GM18873 (cell line): Measurements from ENCODE around the gene PDCD10.

Experiments
- ATAC-seq: cut with Tn5 transposase; IDR thresholded peaks from one replicate; pipeline ENCODE4 v1.9.1; 2021; ENCODE audit warnings: mild to moderate bottlenecking, moderate library complexity, moderate number of reproducible peaks; ENCODE audit not compliant: unreplicated experiment, low FRiP score

Gene PDCD10

GRCh38 chr3:167734498-167735232, at the start of gene PDCD10:
PDCD10 (minus strand) TSS chr3:167734892; CDS start chr3:167720157, 14,735 bp downstream.
- ATAC-seq = peak; percentile 93

DNA sequence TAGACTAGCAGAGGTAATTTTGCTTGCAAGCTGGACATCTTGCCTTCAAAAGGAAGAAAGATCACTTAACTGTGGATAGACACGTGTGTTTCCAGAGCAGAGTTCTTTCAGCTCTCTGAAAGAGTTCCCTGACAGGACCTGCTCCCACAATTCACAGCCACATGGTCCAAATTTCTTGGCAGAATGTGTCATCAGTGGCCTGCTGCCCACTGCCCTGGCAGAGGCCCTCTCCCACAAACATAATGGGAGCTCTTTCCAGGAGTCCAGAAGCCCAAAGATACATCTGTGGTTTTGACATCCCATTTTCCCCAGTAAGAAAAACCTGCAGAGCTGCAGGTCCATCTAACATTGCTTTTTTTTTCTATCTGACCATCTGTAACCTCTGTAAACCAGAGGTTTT, 49.1 kb upstream of the PDCD10 start:
- ATAC-seq = no peak

DNA sequence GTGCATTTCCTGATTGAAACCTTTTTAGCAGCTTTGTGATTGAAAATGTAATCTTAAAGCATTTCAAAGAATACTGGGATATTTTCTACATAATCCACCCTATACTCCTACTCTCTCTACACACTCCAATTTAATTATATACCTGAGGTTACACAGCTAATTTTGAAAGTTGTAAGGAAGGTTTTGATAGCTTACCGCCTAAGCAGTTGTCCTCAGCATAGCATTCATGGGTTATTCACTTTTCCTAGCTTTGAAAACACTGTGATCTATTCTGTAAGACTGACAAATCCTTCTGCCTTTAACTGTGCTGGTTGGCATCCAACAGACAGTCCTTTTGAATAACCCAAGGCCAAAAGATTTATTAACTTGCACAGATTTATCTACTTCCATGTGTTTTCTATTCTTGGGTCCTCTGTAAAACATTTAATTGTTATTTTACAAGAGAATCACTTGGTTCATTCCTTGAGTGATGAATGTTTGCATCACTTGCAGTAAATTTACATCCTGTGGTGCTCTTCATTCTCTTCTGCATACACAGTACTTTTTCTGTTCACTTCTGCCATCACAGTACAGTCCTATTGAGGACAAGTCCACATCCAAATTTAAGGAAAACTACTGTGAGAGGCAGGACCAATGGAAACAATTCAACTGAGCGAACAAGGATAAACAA, 45.7 kb upstream of the PDCD10 start:
- ATAC-seq = no peak

- no peak for ATAC-seq
Observed at GRCh38 chr3:167777356-167777755, 42.7 kb upstream of the PDCD10 start.

DNA sequence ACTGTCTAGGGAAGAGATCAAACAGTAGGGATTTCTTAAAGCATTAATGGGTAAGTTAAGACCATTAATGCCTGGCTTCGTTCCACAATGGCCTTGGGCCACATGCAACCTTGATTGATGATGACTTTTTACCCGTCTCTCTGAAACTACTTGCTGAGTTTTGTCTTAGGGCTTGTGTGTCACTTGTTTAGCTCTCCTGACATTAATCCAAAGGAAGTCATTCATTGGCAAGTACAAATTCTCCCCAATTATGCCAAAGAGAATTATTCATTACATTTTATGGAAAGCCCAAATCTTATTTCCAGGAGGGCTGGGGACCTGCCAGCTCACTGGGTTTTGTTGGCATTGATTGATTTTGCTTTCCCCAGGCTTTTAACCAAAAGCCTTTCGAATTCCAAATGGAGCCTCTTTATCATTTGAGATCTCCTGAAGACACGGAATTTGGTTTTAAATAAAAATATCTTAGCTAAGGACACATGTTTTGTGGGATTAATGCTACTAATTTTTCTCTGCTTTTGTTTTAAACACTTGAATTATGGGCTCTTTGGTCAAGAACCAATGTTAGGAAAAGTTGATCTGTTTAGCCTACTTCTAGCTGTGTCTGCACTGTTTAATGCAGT, 41.5 kb upstream of the PDCD10 start:
- no peak for ATAC-seq

DNA sequence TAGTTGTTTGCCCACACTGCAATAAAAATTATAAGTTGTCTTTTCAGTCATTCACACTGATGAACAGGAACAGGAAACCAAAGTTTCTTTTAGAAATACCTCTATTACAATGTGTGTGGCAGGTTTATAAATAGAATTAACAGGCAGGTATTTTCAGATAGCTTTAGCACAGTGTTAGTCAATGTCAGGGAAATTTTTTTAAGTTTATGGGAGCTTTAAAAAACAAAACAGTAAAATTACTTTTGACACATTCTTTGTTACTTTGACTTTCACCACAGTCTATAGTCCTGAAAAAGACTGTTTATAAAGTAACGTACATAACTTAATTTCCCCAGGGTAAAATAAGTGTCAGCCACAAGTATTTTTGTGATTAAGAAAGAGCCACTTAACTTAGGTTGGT, 38.9 kb upstream of the PDCD10 start:
- ATAC-seq = peak; percentile 83

DNA sequence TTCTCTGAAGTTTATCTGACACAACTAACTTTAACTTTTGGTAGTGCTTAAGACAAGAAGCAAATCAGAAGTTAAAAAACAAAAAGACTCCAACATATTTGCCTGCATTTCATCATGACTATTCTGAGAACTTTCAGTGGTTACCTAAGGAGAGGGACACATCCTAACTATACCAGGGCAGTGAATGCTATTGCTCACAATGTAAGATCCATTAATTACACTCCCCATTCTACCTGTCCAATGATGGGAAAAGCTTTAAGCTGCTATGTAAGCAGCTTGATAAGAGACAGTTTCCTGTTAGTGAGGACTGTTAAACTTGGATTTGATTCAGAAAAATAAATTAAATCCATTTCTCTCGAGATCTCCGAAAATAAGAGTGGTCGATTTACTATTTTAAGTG, 38.3 kb upstream of the PDCD10 start:
- ATAC-seq = no peak

- no peak for ATAC-seq
Observed at GRCh38 chr3:167762296-167762695, 27.6 kb upstream of the PDCD10 start.

DNA sequence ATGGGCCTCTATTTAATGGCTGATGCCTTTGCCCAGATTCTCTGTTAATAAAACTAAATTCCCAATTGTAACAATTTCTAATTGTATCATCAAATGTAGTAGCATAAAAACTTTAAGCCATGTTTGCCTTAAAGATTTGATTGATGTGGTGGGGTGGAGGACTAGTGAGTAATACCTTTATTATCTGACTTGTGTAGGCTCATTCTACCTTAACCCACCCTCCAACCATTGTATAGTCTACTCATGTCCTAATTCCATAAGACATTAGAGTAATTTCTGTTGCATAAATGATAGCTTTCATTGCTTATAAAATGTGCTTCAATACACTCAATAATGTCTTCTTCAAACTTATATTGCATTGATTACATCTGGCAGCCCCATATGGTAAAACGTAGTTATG, 26.6 kb upstream of the PDCD10 start:
- no peak for ATAC-seq

DNA sequence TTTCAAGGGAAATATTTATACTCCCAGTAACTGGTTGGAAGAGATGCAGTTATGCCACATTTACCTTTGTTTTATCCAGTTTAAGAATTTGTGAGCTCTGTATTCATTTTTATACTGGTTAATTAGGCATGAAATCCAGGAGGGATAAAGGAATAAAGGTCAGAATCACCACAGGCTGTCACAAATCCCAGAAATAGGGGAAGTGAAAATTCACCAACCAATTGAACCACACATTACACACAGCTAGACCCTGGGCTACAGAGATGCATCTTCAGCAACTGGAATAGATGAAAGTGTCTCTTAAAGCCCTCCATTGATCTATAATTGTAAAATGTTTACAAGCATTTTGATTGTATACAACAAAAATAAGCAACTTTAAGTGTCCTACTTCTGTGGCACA, 19.4 kb upstream of the PDCD10 start:
- no peak for ATAC-seq

DNA sequence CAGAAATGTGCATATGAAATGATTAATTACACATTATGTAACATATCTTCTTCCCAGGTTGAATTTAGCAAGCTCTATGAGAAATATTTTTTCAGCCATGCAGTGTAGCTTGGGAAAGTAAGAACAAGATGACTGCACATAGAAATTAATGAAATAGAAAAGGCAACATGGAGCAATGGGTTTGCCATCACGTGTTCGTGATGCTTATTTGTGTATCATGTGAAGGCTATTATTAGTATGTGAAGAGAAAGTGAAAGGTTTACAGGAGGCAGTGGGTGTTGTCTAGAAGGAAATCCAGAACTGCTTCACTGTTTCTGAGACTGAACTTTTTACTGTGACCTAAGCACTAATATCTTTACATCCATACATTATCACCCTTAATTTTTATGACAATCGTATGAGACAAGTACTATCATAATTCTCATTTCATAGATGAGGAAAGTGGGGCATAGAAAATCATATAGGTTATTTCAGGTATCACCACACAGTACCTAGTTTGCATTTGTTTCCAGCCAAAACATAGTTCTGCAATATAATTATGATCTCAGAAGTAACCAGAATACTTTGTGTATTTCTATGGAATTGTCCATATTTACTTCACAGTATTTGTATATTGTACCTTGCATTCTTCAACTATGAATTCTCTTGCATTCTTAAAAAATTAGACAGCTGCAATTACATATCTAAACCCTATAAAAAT, 15.7 kb upstream of the PDCD10 start:
- peak; percentile 99 for ATAC-seq

GRCh38 chr3:167749728-167750127, 15.0 kb upstream of the PDCD10 start:
- ATAC-seq = no peak

GRCh38 chr3:167749209-167749608, 14.5 kb upstream of the PDCD10 start:
- ATAC-seq = no peak

GRCh38 chr3:167743799-167744198, 9.1 kb upstream of the PDCD10 start:
- ATAC-seq = no peak

- ATAC-seq = no peak
Observed at GRCh38 chr3:167742338-167742737, 7.6 kb upstream of the PDCD10 start.

DNA sequence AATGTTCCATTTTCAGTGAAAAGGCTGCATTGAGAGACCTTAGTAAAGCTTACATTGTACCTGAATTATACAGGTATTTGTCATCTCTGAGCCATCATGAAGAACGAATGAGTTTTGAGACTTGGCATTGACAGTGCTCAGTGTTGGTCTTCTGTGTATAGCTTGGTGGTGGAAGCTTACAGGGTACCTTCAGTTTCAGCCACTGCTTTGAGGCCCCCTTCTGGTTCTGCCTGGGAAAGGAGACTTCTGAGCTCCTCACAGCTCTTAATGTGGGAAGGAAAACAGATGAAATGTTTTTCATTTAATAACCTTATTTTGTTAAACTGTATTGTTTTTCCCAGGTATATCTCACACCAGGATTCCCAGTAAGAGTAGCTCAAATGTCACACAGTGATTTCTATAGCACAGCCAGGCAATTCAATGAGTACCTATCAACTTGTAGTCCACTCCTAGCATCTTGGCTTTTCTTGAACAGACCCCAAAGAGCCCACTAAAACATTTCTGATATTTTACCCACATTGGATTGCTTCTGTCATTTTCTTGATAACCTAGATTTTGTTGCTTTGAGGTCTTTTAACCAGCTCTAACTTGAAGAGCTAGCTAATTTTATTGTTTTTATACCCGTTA, 6.4 kb upstream of the PDCD10 start:
- ATAC-seq = peak; percentile 90

DNA sequence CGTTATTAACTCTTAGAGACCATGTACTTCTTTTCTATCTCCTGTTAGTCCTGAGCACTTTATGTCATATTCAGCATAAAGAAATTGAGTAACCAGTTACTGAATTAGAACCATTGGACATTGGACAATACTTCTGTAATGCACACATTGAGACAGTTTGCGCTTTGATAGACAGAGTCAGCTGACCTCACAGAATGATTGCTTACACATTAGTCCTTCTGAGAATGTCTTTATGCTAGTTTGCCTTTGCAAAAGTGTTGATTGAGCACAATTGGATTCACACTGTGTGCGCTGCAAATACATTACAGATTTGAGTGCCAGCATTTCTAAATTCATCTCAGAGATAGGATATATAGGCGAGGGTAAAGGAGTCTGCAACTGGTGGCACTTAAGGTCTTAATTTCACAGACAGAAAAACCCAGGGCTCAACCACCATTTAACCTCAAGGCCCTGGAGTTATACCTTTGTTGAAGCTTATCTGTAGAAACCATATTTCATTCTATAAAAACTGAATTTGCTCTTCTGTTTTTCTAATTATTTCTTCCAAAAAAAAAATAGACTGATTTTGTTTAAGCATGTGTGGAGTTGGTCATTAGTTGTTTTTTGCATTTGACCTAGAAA, 4.6 kb upstream of the PDCD10 start:
- ATAC-seq = no peak

- ATAC-seq = no peak
Observed at GRCh38 chr3:167738037-167738436, 3.3 kb upstream of the PDCD10 start.

- no peak for ATAC-seq
Observed at GRCh38 chr3:167736997-167737396, 2.3 kb upstream of the PDCD10 start.

DNA sequence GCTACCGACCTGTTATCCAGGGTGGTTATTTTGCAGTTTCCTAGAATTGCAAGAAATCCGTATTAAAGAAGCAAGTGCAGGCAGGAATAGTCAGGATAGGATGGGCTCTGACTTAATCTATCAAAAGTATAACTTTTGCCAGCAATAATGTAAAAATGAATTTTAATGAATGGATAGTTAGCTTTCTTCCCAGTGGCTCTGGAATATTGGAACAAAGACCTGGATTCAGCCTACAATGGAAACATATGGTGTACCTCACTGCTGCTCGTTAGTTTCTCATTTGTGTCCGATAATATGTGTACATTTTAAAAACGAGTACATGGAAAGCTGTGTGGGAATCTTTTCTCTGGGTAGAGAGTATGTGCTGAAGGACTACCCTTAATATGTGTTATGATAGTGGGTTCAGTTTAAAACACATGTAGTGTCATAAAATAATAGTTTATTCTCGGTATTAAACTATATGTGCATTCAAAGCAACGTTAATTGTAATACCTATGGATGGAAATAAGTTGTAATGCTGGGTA, 1.6 kb upstream of the PDCD10 start:
- ATAC-seq = no peak
